ENCODE measurements around the gene RGS4.
"Not testable (repeated sequence)": the region's sequence is repeated elsewhere in the genome, so short reads cannot be mapped to it uniquely, and the experiment has no call there.

The RGS4 gene

DNA sequence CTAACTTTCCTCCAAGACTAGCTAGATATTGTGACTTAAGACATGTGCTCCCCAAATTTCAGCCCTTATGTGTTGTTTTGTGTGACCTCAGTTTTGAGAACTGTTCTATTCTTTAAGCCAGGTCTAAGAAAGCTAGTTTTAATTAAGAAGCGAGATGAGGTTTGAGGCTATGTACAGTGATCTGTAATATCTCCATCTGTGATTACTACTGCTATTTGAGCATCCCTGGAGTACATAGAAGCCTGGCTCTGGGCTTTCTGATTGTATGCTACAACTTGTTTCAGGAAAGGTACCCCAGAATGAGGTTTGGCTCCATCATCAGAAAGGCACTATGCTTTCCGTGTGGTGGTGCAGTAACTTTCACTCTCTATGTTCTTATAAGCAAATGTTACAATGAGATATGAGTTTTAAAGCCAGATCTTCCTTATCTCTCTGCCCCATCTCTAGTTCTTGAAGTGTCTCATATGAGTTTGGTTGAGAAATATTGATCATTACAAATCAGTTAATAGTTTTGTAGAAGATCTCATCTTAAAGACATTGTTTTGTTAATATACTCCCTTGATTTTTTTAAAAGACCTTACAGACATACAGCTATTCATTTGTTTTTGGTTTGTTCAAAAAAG lies 605 bp downstream of the RGS4 start:
- no peak for DNase-seq

GRCh38 chr1:163071405-163072255 lies 2.5 kb downstream of the RGS4 start:
- peak; percentile 88 for DNase-seq

DNA sequence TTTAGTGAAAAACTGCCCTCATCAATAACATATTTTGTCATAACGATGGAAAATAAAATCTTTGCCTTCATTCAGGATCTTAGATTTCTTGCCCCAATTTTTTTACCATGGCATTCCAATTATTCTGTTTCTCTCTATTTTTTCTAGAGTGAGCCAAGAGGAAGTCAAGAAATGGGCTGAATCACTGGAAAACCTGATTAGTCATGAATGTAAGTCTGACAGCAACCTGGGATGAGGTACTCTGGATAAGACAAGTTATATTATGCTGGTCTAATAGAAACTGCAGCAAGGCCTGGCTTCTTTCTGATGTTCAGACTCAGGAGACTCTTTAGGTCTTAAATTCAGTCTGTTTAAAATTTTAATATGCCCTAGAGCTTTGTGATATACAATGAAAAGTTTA lies 3.5 kb downstream of the RGS4 start:
- peak; percentile 69 for DNase-seq

- no peak for DNase-seq
Measured at GRCh38 chr1:163074004-163074403, 4.8 kb downstream of the RGS4 start.

GRCh38 chr1:163074716-163075284 lies 5.6 kb downstream of the RGS4 start:
- DNase-seq: no peak

GRCh38 chr1:163076044-163076443 lies 6.9 kb downstream of the RGS4 start:
- DNase-seq: no peak

- no peak for DNase-seq
Measured at GRCh38 chr1:163076446-163076845, 7.3 kb downstream of the RGS4 start.

- DNase-seq: no peak
Measured at GRCh38 chr1:163076981-163077761, 8.0 kb downstream of the RGS4 start.

- DNase-seq: no peak
Measured at GRCh38 chr1:163082971-163083370, 13.8 kb downstream of the RGS4 start.

DNA sequence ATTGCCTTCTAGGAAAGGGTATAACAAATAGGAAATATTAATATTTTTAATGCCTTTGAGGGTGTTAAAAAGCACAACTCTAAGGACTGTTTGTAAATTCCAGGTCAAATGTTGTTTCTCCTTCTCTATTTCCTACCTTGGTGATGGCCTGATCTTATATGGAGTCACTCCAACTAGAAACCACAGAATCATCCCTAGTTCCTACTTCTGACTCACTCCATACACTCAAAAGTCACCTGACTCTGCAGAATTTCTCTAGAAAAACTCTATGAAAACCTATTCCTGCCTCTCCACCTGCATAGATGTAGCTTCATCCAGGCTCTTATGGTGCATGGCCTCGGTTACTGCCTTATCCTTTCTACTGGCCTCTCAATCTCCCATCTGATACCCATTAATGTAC lies 14.5 kb downstream of the RGS4 start:
- DNase-seq: peak; percentile 68

DNA sequence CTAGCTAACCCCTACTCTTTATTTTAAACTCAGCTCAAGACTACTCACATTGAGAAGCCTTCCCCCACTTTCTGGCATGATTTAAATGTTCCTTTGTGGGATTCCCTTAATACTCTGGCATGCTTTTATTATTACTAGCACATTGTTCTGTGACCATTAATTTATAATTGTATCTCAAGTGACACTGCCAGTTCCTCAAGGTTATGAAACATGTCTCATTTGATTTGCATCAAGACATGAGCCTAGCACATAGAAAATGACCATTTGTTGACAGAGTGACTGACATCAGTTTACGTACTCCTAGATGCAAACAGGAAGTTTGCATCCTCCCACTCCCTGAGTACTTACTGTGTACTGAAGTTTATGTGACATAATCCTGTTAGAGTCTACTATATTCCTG lies 15.2 kb downstream of the RGS4 start:
- peak; percentile 74 for DNase-seq

- peak; percentile 83 for DNase-seq
Measured at GRCh38 chr1:163085041-163085903, 16.1 kb downstream of the RGS4 start.

DNA sequence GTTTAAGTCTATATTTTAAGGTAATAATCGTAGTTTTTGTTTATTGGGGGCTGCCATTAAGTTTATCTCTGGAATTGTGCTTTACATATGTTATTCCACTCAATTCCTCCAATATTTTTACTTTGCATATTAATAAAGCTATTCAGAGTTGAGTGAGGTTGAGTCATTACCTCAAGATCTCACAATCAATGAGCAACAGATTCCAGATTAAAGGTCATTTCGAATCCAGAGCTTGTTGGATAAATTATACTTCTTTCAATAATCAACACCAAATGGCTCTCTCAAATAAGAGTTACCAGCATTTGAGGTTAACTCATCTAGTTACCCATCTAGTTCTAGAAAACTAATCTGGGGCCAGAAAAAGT lies 16.7 kb downstream of the RGS4 start:
- DNase-seq: peak; percentile 75

GRCh38 chr1:163089117-163089516 lies 20.0 kb downstream of the RGS4 start:
- DNase-seq: not testable (repeated sequence)

GRCh38 chr1:163090321-163090945 lies 21.3 kb downstream of the RGS4 start:
- DNase-seq: peak; percentile 64

DNA sequence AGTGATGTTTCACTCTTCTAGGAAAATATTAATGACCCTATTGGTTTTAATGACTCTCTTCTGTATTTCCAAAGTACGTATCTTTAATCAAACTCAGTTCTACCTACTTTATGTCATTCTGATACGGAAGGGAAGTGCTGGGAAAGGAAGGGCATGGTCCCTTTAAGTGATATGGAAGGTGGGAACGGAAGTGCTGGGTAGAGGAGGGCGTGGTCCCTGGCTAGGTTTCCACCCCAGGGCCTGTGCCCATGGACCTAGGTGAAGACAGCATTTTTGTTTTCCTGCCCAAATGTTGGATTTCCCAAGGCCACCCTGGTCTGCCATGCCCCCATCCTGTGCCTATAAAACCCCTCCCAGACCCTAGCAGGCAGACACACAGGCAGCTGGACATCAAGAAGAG lies 24.0 kb downstream of the RGS4 start:
- DNase-seq: no peak

- DNase-seq: no peak
Measured at GRCh38 chr1:163093579-163093978, 24.4 kb downstream of the RGS4 start.

DNA sequence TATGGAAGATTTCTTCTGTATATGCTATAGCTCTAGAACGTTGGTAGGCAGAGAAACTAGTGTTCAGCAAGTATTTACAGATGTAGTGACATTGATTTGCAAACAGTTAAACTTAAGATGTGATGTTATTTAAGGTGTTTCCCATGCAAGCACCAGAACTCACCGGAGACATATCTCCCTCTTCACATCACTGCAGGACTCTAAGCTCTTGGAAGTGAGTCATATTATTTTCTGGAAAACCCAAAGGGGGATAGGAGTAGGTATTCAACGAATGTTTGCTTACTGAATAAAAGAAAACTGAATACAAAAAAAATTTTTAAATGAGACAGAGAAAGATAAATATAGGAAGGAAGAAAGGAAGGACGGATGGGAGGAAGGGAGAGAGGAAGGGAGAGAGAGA lies 25.0 kb downstream of the RGS4 start:
- peak; percentile 17 for DNase-seq

DNA sequence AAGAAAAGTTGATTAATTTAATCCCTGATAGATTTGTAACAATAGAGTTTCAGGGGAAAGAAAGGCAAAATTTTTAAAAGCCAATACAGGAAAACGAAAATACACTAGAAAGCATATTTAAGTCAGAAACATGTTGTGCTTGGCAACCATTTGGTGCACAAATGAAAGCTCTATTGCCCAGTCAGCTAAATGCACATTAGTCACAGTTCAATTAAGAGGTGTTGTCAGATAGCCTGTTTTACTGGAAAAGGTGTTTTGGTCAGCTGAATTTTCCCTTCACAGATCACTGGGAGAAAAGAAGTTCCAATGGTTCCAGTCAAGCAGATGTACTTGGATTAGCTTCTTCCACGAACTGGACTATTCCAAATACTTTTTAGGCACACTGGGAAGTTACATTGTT lies 25.4 kb downstream of the RGS4 start:
- DNase-seq: no peak

- no peak for DNase-seq
Measured at GRCh38 chr1:163095213-163095612, 26.1 kb downstream of the RGS4 start.

- DNase-seq: no peak
Measured at GRCh38 chr1:163102590-163102989, 33.4 kb downstream of the RGS4 start.

Measured in fibroblast of skin of right biceps (primary cell).